Epithelial cell of alveolus of lung (primary cell): ENCODE data around the gene ZNF14. TPM values are rescaled to one million over a fixed set of nuclear protein-coding genes. Genes with fewer than 3 reads are reported as not detected.

Experiments
- total RNA-seq: library from RNA; depleted of rRNA; stranded (reverse); fragments of >200 nt; gene quantifications from 2 replicates; pipeline ENCODE4 v1.2.1, GENCODE V29; 2015

Gene ZNF14
- total RNA-seq = 1.7 and 2.2 TPM in 2 replicates

DNA sequence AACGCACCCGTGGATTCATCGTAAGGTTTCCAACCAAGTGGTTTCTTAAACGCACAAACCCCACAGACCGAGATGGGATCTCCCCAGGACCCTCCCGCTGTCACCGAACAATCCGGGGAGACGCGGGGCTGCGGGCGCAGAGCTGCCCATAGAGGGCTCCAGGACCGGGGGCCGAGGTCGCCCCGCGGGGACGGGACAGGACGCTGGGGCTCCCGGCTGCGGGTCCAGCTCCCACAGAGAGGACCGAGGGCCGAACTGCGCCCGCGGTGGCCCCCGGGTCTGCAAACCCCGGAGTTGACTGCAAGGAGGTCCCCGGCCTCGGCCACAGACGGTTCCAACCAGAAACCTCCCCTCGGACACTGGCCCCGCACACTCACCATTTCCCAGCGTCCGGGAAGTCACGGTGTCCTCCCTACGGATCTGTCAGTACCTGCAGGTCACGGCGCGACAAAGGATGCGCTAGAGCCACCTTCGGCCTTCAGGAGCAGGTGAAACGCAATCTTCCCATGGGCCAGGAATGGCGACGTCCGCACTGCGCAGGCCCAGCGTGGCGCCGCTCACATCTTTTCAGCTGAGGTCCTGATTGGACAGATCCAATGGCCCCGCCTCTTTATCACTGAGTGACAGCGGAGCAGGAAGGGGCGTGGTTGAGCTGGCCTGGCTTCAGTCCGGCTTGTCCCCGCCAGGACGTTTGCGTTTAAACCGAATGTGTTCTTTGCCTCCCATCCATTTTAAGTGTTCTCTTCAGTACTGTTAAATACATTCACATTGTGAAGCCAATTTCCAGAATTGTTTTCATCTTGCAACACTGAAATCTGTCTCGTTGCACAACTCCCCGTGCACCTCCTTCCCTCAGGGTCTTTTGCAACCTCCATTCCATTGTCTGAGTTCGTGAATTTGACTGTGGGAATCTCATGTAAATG, at the start of gene ZNF14:
Gene ZNF14, minus strand, starts transcription at position 534 of the 923 bp plus-strand sequence. Its CDS starts 154 bp downstream, at position 380.

DNA sequence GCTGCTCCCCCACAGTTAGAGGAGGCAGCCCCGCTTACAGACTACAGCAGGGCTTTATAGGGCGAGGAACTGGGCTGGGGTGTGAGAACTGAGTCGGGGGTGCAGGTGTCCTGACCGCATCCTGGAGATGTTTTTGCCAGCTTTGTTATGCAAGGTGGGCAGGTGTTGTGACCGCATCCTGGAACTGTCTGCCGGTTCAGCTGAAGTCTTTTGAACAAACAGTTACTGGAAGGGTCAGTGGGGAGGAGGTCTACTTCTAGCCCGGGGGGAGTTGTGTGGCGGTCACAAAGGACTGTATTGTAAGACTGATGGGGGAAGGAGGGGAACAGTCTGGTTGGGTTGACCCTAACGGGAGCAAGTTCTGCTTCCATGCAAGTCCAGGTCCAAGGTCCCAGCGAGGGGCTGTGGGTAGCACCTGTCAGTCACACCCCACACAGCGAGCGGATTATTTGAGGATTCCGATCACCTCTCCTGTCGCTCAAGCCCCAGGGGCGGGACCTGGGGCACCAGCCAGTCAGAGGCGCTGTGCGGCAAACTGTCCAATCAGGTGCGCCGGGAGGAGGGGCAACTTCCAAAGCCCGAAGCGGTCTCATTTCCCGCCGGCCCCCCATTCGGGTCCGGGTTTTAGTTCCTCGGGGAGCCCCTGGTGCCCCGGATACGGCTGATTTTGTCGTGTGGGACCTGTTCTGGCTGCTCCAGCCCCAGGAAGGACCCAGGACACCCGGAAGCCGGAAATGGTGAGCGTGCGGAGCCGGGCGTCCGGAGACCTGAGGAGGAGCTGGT, 64.5 kb downstream of the ZNF14 start, which contains the start of gene ZNF101:
Gene ZNF101, plus strand, starts transcription at position 610 of the 783 bp plus-strand sequence. Its CDS starts 125 bp downstream, at position 735.

DNA sequence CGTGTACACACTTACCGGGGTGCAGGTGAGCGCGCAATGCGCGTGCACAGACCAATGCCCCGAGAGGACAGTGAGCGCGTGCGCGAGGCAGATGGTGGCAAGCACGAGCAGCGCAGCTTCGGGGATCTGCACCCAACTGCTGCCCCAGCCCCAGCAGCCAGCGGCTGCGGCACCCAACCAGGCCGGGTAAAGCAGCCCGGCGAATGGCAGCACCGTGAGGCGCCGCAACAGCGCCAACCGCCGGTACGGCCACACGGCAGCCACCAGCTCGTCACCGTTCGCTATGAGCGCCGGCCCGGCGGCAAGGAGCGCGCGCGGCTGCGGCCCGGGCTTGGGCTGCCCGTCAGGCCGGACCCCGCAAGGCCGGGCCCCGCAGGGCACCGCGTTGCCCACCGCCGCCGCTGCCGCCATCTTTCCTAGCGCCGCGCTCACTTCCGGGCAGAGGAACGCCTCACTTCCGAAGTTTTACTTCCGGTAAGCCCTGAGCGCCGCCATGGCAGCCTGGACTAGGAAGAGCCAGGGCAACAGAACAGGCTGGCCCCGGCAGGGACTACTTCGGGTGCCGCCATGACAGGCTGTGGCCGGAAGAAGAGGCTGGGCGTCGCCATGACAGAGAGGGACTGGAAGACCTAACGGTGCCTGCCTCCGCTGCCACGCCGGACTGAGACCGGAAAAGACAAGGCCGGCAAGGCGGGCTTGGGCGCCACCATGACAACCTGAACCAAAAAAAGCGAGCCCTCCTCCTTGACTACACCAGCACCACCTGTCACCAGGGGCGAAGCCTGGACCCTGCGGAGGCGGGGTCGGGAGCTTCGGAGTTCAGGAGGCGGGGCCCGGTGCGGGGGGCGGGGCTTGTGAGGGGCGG, 69.4 kb downstream of the ZNF14 start, which contains the start of gene ATP13A1:
Gene ATP13A1, minus strand, starts transcription at position 421 of the 865 bp plus-strand sequence. Its CDS starts 10 bp downstream, at position 411.

Other genes with a start within 250 kb of the ZNF14 start
- 0.91 and 3.8 TPM in 2 replicates for gene TSSK6, start 217.6 kb downstream of the ZNF14 start, total RNA-seq
- gene NDUFA13, start 216.9 kb downstream of the ZNF14 start, total RNA-seq = 34.0 and 218 TPM in 2 replicates
- 0.26 and 2.4 TPM in 2 replicates for gene YJEFN3, start 204.2 kb downstream of the ZNF14 start, total RNA-seq
- gene CILP2, start 194.8 kb downstream of the ZNF14 start, total RNA-seq = 0.52 and 6.0 TPM in 2 replicates
- 0.13 and 6.0 TPM in 2 replicates for gene PBX4, start 114.4 kb downstream of the ZNF14 start, total RNA-seq
- 0.65 and 9.2 TPM in 2 replicates for gene LPAR2, start 104.9 kb downstream of the ZNF14 start, total RNA-seq
- gene GMIP, start 89.5 kb downstream of the ZNF14 start, total RNA-seq = 11.6 and 13.8 TPM in 2 replicates
- 46.9 and 51.2 TPM in 2 replicates for gene ATP13A1, start 69.4 kb downstream of the ZNF14 start, total RNA-seq
- 2.5 and 4.3 TPM in 2 replicates for gene ZNF101, start 64.3 kb downstream of the ZNF14 start, total RNA-seq
- gene ZNF506, start 88.6 kb upstream of the ZNF14 start, total RNA-seq = 6.5 and 18.7 TPM in 2 replicates
- gene ZNF253, start 132.8 kb upstream of the ZNF14 start, total RNA-seq = 3.9 and 7.9 TPM in 2 replicates
- gene ZNF93, start 167.8 kb upstream of the ZNF14 start, total RNA-seq = 6.1 and 9.1 TPM in 2 replicates